Muscle layer of colon (tissue), 2 donors: ENCODE data around the gene IFI16.
"Not testable (repeated sequence)": the region's sequence is repeated elsewhere in the genome, so short reads cannot be mapped to it uniquely, and the experiment has no call there.

Experiments
- H3K27ac ChIP-seq: one replicate; pipeline ENCODE4 v1.7.0; 2013; ENCODE audit warnings: low read depth, mild to moderate bottlenecking, low read length, moderate library complexity
- H3K27me3 ChIP-seq, 2 donors: one replicate each; pipeline ENCODE4 v1.7.0; 2013; ENCODE audit warnings: low read length in 2 of 2, mild to moderate bottlenecking in 2 of 2; ENCODE audit not compliant: insufficient read depth in 2 of 2, control insufficient read depth in 1 of 2
- H3K36me3 ChIP-seq: one replicate; pipeline ENCODE4 v1.7.0; 2013; ENCODE audit warnings: mild to moderate bottlenecking, low read length; ENCODE audit not compliant: insufficient read depth
- H3K4me1 ChIP-seq: one replicate; pipeline ENCODE4 v1.7.0; 2013; ENCODE audit warnings: mild to moderate bottlenecking, low read length; ENCODE audit not compliant: insufficient read depth
- H3K4me3 ChIP-seq, 2 donors: one replicate each; pipeline ENCODE4 v1.7.0; 2013; ENCODE audit warnings: low read length in 2 of 2, low read depth in 1 of 2, mild to moderate bottlenecking in 1 of 2, moderate library complexity in 1 of 2
- H3K9ac ChIP-seq: one replicate; pipeline ENCODE4 v1.7.0; 2013; ENCODE audit warnings: low read length
- H3K9me3 ChIP-seq: one replicate; pipeline ENCODE4 v1.7.0; 2013; ENCODE audit warnings: mild to moderate bottlenecking, low read length
- donor health status: abdominal sarcoma.
- donor health status: Adenocarcinoma of cecum.

Gene IFI16

DNA sequence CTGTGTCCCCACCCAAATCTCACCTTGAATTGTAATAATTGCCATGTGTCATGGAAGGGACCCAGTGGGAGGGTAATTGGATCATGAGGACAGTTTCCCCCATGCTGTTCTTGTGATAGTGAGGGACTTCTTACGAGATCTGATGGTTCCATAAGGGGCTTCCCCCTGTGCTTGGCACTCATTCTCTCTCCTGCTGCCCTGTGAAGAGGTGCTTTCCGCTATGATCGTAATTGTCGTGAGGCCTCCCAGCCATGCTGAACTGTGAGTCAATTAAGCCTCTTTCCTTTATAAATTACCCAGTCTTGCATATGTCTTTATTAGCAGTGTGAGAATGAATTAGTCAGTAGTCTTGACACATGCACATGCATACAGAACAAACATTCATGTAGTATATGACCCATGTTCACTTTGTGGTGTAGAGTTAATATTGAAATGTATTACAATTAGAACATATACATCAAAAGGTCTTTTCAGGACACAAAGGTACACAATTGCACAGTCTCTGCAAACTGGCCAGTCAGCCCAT is 16.9 kb upstream of the IFI16 start:
- H3K9ac ChIP-seq = no peak overlapping the region
- no peak overlapping the region for H3K4me3 ChIP-seq

DNA sequence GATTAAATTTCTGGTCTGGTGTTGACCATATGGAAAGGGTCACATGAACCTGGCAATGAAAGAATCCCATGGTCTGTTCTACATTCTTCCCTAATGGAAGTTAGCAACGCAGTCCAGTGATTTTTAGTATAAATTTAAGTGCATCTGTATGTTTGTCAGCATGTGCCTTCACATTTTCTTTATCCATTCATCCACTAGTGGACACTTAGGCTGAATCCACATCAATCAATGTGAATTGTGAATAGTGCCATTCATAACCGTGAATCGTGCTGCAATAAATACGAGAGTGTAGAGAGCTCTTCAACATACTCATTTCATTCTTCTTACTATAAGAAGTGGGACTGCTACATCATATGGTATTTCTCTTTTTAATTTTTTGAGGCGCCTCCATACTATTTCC is 12.7 kb upstream of the IFI16 start:
- H3K27ac ChIP-seq = no peak overlapping the region
- H3K4me1 ChIP-seq = peaks cover 20% of the 10 kb centered on the region
- H3K27me3 ChIP-seq = no peaks in the 10 kb centered on the region
- H3K36me3 ChIP-seq = no peaks in the 10 kb centered on the region
- H3K9ac ChIP-seq = no peak overlapping the region
- no peaks in the 10 kb centered on the region for H3K9me3 ChIP-seq
- H3K4me3 ChIP-seq = no peak overlapping the region

More for the DNA sequence above, 16.9 kb upstream of the IFI16 start:
- H3K9me3 ChIP-seq = no peaks in the 10 kb centered on the region
- no peaks in the 10 kb centered on the region for H3K4me1 ChIP-seq
- H3K27ac ChIP-seq = no peak overlapping the region
- H3K27me3 ChIP-seq = no peaks in the 10 kb centered on the region
- no peaks in the 10 kb centered on the region for H3K36me3 ChIP-seq

DNA sequence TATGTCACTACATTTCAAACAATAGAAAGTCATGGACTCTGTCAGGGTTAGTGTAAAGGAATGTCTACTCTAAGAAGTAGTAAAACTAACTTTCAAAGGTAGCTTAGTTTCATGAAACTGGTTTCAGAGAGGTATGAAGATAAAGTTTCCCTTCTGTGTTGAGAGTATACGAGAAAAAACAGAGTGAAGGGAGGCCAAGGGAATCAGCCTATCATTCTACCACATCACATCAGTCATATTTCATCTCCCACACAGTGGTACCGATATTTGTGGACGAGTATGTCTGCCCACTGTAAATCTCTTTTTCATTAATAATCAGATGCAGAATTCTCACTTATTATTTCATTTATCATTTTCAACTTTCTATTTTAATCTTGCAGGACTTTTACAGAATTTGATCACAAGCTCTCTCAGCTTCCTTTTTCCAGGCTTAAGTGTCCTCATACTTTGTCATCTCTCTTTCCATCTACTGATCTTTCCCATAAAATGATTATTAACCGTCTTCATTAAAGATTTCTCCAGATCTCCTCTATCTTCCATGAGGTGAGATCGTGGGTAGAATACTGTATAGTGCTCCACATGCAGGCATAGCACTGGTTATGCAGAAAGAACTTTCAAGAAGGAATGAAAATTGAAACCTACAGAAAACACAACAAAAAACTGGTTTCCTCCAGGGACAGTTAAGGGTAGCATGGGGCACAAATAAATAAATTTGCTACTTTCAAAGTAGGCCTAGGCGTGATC is 11.5 kb upstream of the IFI16 start:
- Histone ChIP-seq H3K36me3 (no peaks in the 10 kb centered on the region), H3K9ac (no peak overlapping the region), H3K9me3 (no peaks in the 10 kb centered on the region), H3K27me3 (no peaks in the 10 kb centered on the region), H3K27ac (no peak overlapping the region), H3K4me1 (peaks cover 20% of the 10 kb centered on the region), H3K4me3 (peak overlapping the region in 1 of 2 donors; percentile 67)

DNA sequence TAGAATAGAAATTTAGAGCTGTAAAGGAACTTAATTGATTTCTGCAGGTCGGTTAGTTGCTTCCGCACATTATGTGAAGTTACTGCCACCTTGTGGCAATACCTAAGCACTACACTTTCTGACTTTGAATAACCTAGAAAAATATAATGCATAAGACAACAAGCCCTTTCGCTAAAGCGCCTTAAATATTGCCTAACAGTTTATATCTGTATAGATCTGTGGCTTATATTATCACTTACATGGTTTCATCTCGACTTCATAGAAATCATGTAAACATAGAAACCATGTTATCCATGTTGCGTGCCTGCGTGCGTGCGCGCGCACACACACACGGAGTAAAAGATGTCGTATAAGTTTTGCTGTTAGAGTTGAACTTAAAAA is 10.9 kb upstream of the IFI16 start:
- Histone ChIP-seq H3K27ac (no peak overlapping the region), H3K27me3 (no peaks in the 10 kb centered on the region), H3K36me3 (no peaks in the 10 kb centered on the region), H3K9ac (peak overlapping the region; percentile 21), H3K9me3 (no peaks in the 10 kb centered on the region), H3K4me3 (peak overlapping the region in 1 of 2 donors; percentile 67), H3K4me1 (peaks cover 20% of the 10 kb centered on the region)

DNA sequence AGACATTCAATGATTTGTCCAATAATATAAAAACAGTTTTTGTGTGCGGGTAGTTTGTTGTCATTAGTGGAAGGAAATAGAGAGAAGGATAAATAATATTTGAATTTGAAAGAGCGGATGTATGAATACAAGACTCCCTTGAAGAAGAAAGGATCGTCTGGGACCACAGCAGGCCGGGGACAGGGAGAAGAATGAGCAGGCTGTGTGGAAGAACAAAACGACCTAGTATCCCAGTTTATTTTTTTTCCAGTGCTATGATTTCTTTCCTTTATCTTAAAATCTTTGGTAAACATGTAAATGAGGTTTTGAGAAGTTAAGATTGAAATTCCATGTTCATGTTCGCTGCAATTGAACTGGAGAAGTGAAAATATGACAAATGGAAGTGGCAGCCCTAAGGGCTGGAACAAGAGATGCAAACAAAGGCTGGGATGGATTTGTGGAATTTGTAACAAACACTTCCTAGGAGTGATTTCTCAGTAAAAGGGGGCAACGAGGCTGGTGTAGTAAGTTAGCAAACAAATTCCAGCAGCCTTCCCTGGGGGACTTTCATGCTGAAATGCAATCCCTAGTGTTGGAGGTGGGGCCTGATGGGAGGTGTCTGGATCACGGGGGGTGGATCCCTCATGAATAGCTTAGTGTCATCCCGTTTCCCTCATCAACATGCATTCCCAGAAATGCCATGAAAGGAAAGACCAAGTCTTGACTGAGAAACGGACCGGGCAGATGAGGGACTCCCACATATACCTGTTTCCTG is 10.2 kb upstream of the IFI16 start:
- peak overlapping the region; percentile 57 for H3K9ac ChIP-seq
- peak overlapping the region; percentile 75 for H3K27ac ChIP-seq
- peaks cover 20% of the 10 kb centered on the region for H3K4me1 ChIP-seq
- H3K36me3 ChIP-seq = no peaks in the 10 kb centered on the region
- H3K9me3 ChIP-seq = no peaks in the 10 kb centered on the region
- peak overlapping the region; percentile 20 to 67 for H3K4me3 ChIP-seq
- H3K27me3 ChIP-seq = no peaks in the 10 kb centered on the region

DNA sequence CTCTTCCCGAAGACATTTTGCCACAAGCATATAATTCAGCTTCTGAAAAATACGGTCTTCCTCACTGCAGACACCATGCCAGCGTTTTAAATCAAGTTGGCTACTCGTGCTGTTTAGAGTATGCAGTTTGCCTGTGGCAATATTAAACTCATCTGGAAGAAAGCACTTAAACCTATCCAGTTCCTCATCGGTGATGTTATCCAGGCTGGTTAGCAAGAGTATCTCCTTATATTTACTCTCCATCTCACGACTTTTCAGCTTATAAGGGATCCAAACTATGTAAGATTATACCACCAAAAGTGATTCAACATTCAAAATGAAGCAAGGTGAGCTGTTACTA is 9.7 kb upstream of the IFI16 start:
- peak overlapping the region; percentile 75 for H3K27ac ChIP-seq
- peak overlapping the region; percentile 57 for H3K9ac ChIP-seq
- H3K9me3 ChIP-seq = no peaks in the 10 kb centered on the region
- no peaks in the 10 kb centered on the region for H3K36me3 ChIP-seq
- peak overlapping the region in 1 of 2 donors; percentile 67 for H3K4me3 ChIP-seq
- no peaks in the 10 kb centered on the region for H3K27me3 ChIP-seq
- H3K4me1 ChIP-seq = peaks cover 20% of the 10 kb centered on the region

DNA sequence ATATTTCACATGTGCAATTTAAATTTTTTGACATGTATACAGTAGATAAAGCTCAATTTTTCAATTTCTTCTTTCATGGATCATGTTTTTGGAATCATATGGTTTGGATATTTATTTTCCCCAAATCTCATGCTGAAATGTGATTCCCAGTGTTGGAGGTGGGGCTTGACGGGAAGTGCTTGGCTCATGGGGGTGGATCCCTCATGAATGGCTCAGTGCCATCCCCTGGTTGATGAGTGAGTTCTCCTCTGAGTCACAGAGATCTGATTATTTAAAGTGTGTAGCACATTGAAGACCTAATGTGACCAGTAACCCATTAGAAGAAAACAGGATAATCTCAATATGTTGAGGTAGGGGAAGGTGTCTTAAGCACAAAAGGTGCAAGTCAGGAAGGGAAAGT is 9.1 kb upstream of the IFI16 start:
- peak overlapping the region; percentile 75 for H3K27ac ChIP-seq
- no peaks in the 10 kb centered on the region for H3K9me3 ChIP-seq
- H3K9ac ChIP-seq = no peak overlapping the region
- H3K4me1 ChIP-seq = peaks cover 20% of the 10 kb centered on the region
- peak overlapping the region; percentile 10 to 67 for H3K4me3 ChIP-seq
- H3K36me3 ChIP-seq = no peaks in the 10 kb centered on the region
- H3K27me3 ChIP-seq = no peaks in the 10 kb centered on the region

DNA sequence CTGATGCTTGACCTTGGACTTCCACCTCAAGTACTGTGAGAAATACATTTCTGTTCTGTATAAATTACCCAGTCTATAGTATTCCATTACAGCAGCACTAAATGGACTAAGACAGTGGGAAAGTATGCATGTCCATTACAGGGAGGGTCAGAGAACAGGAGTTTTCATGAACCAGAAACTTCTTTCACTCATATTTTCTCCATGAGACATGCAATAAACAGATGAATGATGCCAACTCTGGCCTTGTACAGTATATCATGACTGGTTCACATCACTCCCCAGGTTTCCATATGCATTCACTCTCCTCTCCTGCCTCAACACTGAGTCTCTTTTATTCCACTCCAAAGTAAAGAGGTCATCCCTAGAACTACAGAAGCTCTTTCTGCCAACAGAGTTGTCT is 4.5 kb upstream of the IFI16 start:
- H3K27ac ChIP-seq = no peak overlapping the region
- H3K4me3 ChIP-seq = no peak overlapping the region
- H3K27me3 ChIP-seq = no peaks in the 10 kb centered on the region
- no peaks in the 10 kb centered on the region for H3K9me3 ChIP-seq
- H3K9ac ChIP-seq = no peak overlapping the region
- peaks cover 7% of the 10 kb centered on the region for H3K4me1 ChIP-seq
- no peaks in the 10 kb centered on the region for H3K36me3 ChIP-seq

DNA sequence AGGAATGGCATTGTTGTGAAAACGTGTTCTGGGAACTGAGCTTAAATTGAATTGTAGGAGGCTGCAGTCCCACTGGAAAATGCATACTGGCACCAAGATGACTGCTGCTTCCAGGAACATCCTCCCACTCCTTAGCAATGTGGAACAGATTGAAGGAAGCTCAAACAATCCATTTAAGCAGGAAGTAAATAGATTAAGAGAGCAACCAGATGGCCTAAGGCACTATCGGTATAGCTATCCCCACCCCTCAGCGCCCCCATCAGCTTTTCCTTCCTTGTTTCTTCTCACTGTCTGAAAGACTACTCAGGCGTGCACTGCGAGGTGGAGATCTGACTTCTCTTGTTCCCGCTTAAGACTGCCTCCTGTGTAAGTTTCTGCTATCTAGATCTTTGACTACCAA is 4.0 kb upstream of the IFI16 start:
- H3K27me3 ChIP-seq = no peaks in the 10 kb centered on the region
- no peaks in the 10 kb centered on the region for H3K36me3 ChIP-seq
- no peaks in the 10 kb centered on the region for H3K9me3 ChIP-seq
- H3K4me3 ChIP-seq = no peak overlapping the region
- H3K9ac ChIP-seq = no peak overlapping the region
- H3K4me1 ChIP-seq = peaks cover 2% of the 10 kb centered on the region
- H3K27ac ChIP-seq = no peak overlapping the region

DNA sequence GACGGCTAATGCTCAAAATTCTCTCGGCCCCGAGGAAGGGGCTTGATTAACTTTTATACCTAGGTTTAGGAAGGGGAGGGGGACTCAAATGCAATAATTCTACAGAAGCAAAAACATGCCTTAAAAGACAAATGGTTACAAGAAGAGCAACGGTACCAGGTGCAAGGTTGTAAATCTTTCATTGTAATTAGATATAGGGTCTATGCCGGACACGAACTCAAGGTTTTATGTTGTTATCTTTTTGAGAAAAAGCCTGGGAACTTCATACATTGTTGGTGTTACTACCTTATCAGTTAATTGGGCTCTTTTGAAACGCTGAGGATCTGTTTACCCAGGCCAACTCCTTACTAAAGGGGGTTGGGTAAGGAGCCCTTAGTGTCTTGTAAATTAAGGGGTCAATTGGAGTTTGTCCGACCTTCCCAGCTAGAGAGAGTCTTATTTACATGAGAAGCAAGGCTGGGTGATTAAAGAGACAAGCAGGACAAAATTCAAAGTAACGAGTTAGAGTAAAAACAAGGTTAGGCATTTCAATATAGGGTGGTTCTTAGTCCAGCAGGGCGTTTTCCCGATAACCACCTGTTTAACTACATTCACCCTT is 3.4 kb upstream of the IFI16 start:
- H3K27me3 ChIP-seq, H3K36me3 ChIP-seq, H3K4me1 ChIP-seq, H3K9ac ChIP-seq, H3K27ac ChIP-seq, H3K4me3 ChIP-seq, H3K9me3 ChIP-seq: not testable (repeated sequence)

DNA sequence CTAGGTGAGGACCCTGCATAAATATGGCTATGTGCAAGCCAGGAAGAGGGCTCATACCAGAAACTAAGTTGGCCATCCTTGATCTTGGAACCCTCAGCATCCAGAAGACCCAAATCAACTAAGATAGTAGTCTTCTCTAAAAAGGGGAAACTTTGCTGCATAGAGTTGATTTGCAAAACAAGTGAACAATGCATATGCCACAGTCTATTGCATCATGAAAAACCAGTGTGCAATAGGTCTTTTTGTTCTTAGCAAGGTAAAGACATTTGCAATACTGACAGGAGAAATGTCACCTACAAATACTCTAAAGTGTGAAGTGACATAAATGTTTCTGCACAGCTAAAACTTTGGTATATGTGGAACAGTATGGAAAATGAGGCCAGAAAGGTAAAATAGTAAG is 2.0 kb upstream of the IFI16 start:
- Histone ChIP-seq H3K36me3 (no peaks in the 10 kb centered on the region), H3K9me3 (no peaks in the 10 kb centered on the region), H3K4me3 (no peak overlapping the region), H3K4me1 (no peaks in the 10 kb centered on the region), H3K9ac (no peak overlapping the region), H3K27me3 (no peaks in the 10 kb centered on the region), H3K27ac (no peak overlapping the region)
